M059J (cell line): Measurements from ENCODE around the gene TXNRD2. TPM values are rescaled to one million over a fixed set of nuclear protein-coding genes. Genes with fewer than 3 reads are reported as not detected.
"Not testable (repeated sequence)": the region's sequence is repeated elsewhere in the genome, so short reads cannot be mapped to it uniquely, and the experiment has no call there.

Experiments used
- DNase-seq: peaks from one replicate; pipeline ENCODE4 v3.0.0-alpha.2; 2012; ENCODE audit warnings: low read depth
- total RNA-seq: library from RNA; depleted of rRNA; stranded (reverse); fragments of >200 nt; shearing (Covaris generic); gene quantifications from 2 replicates; pipeline ENCODE4 v1.2.3, GENCODE V29; 2014

The TXNRD2 gene
- total RNA-seq, 1 experiment from 2014 or later, result 21.8 TPM

DNA sequence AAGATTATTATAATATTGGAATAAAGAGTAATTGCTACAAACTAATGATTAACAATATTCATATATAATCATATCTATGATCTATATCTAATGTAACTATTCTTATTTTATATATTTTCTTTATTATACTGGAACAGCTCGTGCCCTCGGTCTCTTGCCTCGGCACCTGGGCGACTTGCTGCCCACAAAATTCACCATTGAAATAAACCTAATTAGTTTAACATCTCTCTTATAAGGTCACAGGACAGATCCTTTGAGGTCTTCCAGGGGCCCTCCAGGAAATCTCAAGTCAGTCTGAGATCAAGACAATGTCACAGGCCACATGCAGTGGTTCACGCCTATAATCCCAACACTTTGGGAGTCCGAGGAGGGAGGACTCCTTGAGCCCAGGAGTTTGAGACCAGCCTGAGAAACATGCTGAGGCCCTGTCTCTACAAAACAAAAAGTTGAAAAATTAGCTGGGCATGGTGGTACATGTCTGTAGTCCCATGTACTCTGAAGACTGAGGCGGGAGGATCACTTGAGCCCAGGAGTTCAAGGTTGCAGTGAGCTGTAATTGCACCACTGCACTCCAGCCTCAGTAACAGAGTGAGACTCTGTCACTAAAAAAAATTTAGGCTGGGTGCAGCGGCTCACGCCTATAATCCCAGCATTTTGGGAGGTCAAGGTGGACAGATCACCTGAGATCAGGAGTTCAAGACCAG lies 6.6 kb upstream of the TXNRD2 start:
- no peak for DNase-seq

DNA sequence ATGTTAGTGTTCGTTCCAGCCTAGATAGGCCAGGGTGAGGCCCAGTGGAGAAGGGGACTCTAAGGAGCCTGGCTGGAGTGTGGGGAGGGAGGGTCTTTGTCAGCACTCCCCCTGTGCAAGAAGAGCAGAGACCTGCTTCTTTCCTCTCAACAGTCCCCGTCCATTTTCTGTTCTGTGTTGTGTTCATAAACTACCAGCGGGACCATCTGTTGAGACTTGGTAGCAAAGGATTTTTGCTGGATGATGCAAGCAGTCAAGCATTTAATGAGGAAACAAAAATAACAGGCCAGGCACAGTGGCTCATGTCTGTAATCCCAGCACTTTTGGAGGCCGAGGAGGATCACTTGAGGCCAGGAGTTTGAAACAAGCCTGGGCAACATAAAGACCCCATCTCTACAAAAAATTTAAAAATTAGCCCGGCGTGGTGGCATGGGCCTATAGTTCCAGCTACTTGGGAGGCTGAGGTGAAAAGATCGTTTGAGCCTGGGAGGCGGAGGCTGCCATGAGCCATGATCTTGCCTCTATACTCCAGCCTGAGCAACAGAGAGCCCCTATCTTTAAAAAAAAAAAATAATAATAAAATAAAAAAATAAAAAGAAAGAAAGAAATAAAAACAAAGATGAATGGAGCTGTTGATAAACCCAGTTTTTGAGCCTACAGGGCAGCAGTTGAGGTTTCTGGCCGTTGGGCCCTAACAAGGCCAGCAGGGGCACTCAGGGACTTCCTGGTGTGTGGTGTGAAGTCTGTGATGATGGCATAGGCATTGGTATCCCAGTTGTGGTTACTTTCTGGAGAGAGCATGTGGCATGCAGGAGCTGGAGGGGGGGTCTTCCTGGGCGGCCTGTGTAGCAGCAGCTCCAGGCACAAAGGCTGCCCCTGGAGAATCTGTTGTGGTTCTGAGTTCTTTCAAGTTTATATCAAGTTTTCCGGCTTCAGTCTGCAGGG lies 1.7 kb upstream of the TXNRD2 start:
- peak; percentile 90 for DNase-seq

DNA sequence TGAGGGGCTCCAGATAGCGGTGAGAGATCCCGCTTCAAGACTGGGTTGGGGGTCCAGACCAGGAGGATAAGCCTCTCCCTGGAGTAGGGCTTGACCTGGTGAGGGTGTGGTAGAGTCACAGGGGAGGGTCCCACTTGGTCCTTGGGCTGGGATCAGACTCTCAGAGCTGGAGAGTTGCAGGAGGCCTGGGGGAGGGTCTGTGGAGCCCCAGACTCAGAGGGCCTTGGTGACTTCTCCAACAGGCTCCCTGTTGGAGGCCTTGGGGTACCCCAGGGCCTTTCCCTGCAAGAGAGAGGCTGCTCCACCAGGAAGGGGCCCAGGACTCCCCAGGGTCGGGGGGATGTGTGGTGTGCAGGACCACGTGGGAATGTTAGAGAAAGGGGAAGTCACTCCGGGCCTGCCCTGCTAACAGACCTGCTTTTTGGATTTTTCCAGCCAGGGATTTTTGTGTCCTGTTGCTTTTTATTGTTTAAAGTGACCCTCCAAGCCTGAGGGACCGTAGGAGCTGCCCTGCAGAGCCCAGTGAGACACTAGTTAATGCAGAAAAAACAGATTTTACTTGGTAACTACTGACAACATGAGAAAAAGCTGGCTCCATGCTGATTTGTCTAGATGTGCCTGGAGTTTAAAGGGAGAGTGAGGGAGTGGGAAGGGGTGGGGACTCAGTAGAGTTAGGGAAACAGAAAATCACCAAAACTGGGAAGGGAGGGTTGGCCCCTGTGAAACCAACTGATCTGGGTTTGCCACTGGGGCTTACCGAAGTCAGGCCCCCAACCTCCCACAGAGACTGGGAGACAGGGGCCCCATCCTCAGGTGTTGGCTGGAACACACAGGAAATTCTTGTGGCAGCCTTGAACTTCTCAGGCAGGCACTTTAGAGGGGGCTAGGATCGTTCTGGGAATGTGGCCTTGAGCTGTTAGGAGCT lies 801 bp upstream of the TXNRD2 start:
- peak; percentile 65 for DNase-seq

DNA sequence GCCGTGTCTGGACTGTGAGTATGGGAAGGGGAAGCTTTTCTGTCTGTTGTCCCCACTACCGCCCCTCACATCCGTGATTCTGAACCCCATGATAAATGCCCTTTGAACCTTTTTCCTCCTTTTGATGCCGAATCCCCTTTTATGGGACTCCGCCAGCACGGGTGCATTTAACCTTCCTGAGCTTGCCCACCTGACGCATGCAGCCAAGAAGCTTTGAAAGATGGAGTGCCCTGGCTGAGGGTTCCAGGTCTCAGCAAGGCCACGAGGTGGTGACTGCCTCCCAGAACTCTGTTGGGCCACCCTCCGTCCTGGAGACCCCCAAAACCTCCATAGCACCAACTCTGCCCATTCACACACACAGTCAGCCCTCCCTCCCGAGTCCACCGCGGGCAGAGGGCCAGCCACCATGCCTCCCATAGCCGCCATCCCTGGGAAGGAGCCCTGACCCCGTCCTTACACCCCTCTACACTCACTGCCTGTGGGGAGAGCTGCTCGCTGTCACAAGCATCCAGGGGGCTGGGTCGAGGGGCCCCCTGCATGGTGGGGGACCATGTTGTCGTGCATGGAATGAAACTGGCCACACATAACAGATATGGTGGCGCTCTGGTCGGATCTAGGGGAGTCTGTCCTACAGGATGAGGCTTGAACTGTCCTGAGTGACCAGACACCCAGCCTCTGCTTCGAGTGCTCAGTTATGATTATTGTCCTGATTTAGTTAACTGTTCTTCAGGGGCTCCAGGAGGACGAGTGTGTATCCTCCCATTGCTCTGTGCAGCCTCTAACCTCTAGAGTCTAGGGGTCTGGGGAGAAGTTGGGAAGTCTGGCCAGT lies 868 bp downstream of the TXNRD2 start:
- DNase-seq, result no peak

DNA sequence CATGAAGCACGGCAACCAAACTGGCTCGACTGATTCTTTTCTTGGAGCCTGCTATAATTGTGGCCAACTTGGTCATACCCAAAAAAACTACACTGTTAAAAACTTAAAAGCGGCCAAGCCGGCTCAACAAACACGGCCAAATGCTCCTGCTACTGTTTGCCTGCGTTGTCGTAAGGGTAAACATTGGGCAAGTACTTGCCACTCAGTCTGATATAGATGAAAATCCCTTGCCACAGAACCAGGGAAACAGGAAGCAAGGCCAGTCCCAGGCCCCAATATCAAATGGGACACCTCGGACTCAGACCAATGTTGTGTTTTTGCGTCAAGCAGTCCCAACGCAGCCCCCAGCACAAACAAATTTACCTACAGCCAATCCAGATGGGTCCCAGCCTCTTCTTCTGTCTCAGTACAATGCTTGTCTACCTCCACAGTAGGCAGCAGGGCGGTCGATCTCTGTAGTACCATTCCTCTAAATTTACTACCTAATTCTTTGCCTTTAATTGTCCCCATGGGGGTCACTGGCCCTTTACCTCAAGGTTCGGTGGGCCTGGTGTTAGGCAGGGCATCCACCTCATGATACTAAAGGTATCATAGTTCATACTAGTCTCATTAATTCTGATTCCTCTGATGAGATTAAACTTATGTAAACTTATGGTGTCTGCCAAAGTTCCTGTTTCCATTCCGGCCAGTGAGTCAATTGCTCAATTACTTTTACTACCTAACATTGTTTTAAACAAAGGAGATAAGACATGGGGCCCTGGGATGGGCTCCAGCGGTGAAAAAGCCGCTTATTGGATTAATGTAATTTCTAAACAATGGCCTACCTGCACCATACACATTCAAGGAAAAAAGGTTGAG lies 3.8 kb downstream of the TXNRD2 start:
- no peak for DNase-seq

GRCh38 chr22:19936513-19936912 lies 5.1 kb downstream of the TXNRD2 start:
- no peak for DNase-seq

GRCh38 chr22:19935123-19935718 lies 6.4 kb downstream of the TXNRD2 start:
- DNase-seq, result not testable (repeated sequence)

DNA sequence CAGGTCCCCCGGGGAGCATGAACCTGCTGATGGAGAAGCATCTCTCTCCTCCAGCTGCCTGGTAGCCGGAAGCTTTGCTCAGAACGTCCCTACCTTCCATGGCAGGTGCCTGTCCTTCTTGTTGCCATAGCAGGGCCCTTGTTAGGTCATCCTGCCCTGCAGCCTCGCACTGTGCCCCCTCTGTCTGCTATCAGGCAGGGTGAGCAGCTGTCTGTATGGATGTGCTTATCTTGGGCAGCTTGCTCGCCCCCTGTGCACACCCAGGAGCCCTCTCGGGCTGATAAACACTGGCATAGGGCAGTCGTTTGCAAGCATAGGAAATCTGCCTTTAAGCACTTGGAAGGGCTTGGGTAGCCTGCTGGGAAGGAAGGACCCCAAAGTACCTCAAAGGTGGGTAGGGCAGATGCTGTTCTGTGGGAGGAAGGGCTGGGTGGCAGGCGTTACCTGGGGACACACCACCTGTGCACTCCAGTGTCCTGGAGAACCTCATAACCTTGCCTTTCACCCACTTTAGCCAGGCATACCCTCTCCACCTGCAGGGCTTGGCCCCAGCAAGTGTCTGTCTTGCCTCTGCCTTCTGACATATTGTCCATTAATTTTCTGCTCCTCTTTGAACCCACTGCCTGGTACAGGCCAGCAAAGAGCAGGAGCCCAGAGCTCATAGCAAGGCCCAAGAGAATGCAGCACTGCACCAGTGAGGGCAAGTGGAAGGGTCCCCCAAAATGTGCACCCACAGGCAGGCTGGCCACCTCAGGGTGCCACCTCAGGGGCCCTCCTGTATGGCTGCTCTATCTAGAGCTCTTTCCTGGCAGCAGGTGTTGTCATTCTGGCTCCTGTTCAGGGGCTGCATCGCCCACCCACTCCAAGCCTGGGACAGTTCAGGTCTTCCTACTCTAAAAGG lies 8.0 kb downstream of the TXNRD2 start:
- DNase-seq, result no peak

- no peak for DNase-seq
These were observed 9.0 kb downstream of the TXNRD2 start for GRCh38 chr22:19932367-19933206.

- no peak for DNase-seq
These were observed 10.1 kb downstream of the TXNRD2 start for GRCh38 chr22:19931514-19931913.

DNA sequence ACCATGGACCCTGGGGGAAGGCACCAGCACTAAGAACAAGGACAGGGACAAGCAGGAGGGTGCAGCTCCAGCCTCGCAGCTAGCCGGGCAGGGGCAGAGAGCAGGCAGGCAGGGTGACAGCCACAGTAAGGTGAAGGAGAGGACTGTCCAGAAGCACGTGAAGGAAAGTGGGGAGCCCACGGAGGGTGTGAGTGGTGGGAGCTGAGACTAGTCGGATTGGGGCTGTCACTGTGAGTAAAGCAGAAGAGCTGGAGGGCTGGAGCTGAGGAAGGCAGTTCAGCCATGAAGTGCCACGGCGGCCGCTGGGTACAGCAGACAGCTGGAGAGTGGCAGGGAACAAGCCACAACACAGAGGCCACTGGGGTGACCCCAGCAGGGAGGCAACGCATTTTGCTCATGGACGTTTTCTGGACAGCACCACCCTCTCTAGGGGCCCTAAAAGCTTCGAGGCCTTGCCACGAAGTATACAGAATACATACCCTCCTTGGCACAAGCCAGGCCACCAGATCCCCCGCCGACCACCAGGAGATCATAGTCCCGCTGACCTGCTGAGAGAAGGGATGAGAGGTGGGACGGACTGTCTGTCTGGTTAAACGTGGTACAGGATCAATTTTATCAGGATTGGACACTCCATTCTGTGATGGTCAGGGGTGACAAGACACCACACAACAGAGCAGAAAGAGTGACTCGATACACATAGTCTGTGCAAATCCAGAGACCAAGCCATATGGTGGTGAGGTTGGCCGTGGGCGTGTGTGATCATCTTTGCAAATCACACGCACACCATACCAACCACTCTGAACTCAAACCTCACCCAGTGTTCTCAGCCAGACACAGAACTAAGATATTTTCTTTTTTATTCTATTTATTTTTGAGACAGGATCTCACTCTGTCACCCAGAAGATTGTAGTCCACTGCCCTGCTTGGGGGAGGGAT lies 10.8 kb downstream of the TXNRD2 start:
- DNase-seq, result no peak

DNA sequence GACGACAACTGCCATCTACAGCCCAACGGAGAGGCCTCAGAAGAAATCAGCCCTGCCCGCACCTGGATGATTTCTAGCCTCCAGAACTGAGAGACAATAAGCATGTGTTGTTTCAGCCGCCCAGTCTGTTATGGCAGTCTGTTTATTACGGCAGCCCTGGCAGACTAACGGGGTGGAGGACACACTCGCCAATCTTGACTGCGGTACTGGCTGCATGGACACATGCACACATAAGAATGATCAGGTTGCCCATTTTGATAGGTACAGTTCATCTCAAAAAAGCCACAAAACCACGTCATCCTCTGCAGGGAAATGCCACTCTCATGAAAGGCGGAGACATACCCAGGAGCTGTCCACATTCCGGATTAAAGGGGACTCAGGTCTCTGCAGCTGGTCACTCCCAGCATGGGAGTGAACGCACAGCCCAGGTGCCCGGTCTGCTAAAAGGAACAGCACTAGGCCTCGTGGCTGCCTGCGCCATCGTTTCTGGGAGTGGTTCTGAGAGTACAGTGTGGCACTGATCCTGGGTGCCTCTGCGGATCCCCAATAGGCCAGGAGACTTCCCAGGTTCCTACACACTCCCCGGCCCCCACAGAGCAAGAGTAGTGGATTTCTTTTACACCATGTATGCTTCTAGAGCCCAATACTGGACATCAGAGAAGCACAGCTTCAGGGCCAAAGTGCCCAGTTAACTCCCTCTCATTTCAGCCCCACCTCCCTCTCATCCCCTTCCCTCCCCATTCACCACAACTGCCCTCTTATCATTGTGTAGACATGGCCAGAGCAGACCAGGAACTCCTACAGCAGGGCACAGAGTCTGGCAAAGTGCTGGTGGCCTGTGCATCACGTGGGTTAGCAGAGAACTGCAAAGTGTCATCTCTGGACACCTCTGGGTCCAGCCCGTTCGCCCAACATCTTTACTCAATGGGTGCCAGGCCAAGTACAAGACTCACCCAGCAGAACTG lies 11.8 kb downstream of the TXNRD2 start:
- peak; percentile 12 for DNase-seq

- DNase-seq, result no peak
These were observed 13.4 kb downstream of the TXNRD2 start for GRCh38 chr22:19928207-19928606.

GRCh38 chr22:19927696-19928095 lies 13.9 kb downstream of the TXNRD2 start:
- DNase-seq, result no peak

DNA sequence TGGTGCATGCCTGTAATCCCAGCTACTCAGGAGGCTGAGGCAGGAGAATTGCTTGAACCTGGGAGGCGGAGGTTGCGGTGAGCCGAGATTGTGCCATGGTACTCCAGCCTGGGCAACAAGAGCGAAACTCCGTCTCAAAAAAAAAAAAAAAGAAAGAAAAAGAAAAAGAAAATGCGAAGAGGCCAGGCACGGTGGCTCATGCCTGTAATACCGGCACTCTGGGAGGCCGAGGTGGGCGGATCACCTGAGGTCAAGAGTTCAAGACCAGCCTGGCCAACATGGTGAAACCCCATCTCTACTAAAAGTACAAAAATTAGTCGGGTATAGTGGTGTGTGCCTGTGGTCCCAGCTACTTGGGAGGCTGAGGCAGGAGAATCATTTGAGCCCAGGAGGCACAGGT lies 15.6 kb downstream of the TXNRD2 start:
- DNase-seq, result not testable (repeated sequence)
